ENCODE measurements around the gene FOXA1. TPM values are rescaled to one million over a fixed set of nuclear protein-coding genes. Genes with fewer than 3 reads are reported as not detected.

Gene FOXA1
- total RNA-seq, 4 donors from 2014 or later, result not detected

GRCh38 chr14:37622231-37622923 lies 27.3 kb upstream of the FOXA1 start:
- Histone ChIP-seq H3K27ac (no peak overlapping the region), H3K4me3 (peak overlapping the region in 1 of 4 donors; percentile 33), H3K36me3 (no peaks in the 10 kb centered on the region), H3K4me1 (peaks cover 0 to 9% (median 0%) of the 10 kb centered on the region in 4 donors), H3K27me3 (peaks cover 0 to 29% of the 10 kb centered on the region in 2 donors), H3K9me3 (no peaks in the 10 kb centered on the region)
- no peak for DNase-seq (ENCODE audit: low spot score in 2 of 2)
- no peak for TF ChIP-seq POLR2A (IDR thresholded peaks at IDR 0.05)
- 4 to 5% methylated on average over 25 to 27 of the region's 81 CpGs for WGBS, 2 donors

GRCh38 chr14:37620856-37621255 lies 25.8 kb upstream of the FOXA1 start:
- TF ChIP-seq EP300 (IDR thresholded peaks at IDR 0.05) (no peak), POLR2A (IDR thresholded peaks at IDR 0.05) (no peak)
- TF ChIP-seq, protein P1, sequence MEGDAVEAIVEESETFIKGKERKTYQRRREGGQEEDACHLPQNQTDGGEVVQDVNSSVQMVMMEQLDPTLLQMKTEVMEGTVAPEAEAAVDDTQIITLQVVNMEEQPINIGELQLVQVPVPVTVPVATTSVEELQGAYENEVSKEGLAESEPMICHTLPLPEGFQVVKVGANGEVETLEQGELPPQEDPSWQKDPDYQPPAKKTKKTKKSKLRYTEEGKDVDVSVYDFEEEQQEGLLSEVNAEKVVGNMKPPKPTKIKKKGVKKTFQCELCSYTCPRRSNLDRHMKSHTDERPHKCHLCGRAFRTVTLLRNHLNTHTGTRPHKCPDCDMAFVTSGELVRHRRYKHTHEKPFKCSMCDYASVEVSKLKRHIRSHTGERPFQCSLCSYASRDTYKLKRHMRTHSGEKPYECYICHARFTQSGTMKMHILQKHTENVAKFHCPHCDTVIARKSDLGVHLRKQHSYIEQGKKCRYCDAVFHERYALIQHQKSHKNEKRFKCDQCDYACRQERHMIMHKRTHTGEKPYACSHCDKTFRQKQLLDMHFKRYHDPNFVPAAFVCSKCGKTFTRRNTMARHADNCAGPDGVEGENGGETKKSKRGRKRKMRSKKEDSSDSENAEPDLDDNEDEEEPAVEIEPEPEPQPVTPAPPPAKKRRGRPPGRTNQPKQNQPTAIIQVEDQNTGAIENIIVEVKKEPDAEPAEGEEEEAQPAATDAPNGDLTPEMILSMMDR (IDR thresholded peaks at IDR 0.05), result no peak
- Histone ChIP-seq H3K9me3 (peaks cover 0 to 12% (median 3%) of the 10 kb centered on the region in 4 donors), H3K36me3 (no peaks in the 10 kb centered on the region), H3K27me3 (peaks cover 0 to 29% of the 10 kb centered on the region in 2 donors), H3K4me3 (no peak overlapping the region), H3K4me1 (peaks cover 0 to 9% (median 0%) of the 10 kb centered on the region in 4 donors), H3K27ac (no peak overlapping the region)
- no peak for DNase-seq (ENCODE audit: low spot score in 2 of 2)

- Histone ChIP-seq H3K27me3 (peaks cover 0 to 28% of the 10 kb centered on the region in 2 donors), H3K4me1 (peaks cover 0 to 9% (median 0%) of the 10 kb centered on the region in 4 donors), H3K4me3 (no peak overlapping the region), H3K27ac (no peak overlapping the region), H3K9me3 (peaks cover 0 to 33% (median 9%) of the 10 kb centered on the region in 4 donors), H3K36me3 (no peaks in the 10 kb centered on the region)
- DNase-seq (ENCODE audit: low spot score in 2 of 2), result no peak
- no peak for TF ChIP-seq EP300 (IDR thresholded peaks at IDR 0.05)
- TF ChIP-seq POLR2A (IDR thresholded peaks at IDR 0.05), result no peak
- TF ChIP-seq, protein P1 (IDR thresholded peaks at IDR 0.05), result no peak
- 24 to 43% methylated on average over 1 of the region's 1 CpG for WGBS, 2 donors
Observed at GRCh38 chr14:37618498-37619028, 23.5 kb upstream of the FOXA1 start.

DNA sequence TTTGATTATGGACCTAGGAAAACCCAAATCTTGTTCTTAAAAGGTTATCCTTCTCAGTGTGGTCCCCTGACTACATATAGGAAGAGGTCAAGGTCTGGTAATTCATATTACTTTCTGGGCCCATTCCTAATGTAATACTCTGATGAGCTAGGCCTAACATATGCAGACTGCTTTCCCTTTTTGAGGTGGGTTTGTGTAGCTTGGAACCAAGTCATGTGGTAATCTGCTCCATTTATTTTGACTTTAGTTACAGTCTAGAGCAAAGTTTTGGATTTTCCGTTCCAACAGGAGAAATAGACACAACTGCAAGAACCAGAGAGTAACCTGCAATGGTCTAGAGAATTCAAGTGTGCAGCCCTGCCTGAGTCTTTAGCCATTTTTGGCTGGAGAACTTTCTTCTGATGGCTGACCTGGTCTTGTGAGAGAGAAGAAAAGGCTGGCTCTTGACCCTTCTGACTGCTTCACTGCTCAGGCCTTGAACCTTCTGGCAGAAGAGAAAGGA lies 22.9 kb upstream of the FOXA1 start:
- no peak for DNase-seq (ENCODE audit: low spot score in 2 of 2)
- peaks cover 0 to 23% of the 10 kb centered on the region in 2 donors for H3K27me3 ChIP-seq
- no peaks in the 10 kb centered on the region for H3K36me3 ChIP-seq
- TF ChIP-seq EP300 (IDR thresholded peaks at IDR 0.05), result no peak
- no peak for TF ChIP-seq POLR2A (IDR thresholded peaks at IDR 0.05)
- TF ChIP-seq, protein P1 (IDR thresholded peaks at IDR 0.05), result no peak
- H3K4me1 ChIP-seq, result peaks cover 0 to 9% (median 0%) of the 10 kb centered on the region in 4 donors
- peaks cover 0 to 39% (median 9%) of the 10 kb centered on the region in 4 donors for H3K9me3 ChIP-seq
- no peak overlapping the region for H3K4me3 ChIP-seq
- WGBS, 2 donors, result 96% methylated on average over 1 of the region's 1 CpG
- H3K27ac ChIP-seq, result no peak overlapping the region

DNA sequence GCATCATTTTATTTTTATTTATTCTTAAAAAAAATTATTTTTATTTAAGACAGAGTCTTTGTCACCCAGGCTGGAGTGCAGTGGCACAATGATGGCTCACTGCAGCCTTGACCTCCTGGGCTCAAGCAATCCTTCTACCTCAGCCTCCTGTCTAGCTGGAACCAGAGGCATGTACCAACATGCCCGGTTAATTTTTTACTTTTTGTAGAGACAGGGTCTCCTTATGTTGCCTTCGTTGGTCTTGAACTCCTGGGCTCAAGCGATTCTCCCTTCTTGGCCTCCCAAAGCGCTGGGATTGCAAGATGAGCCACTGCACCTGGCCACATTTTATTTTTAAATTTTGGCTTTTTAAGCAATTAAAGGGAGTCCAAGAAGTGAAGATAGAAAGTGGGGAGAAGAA lies 21.8 kb upstream of the FOXA1 start:
- no peak overlapping the region for H3K27ac ChIP-seq
- H3K36me3 ChIP-seq, result no peaks in the 10 kb centered on the region
- peaks cover 0 to 17% of the 10 kb centered on the region in 2 donors for H3K27me3 ChIP-seq
- peaks cover 0 to 45% (median 10%) of the 10 kb centered on the region in 4 donors for H3K9me3 ChIP-seq
- H3K4me3 ChIP-seq, result no peak overlapping the region
- H3K4me1 ChIP-seq, result peaks cover 0 to under 1% (median 0%) of the 10 kb centered on the region in 4 donors
- WGBS, 2 donors, result 90 to 96% methylated on average over 4 of the region's 4 CpGs
- DNase-seq (ENCODE audit: low spot score in 2 of 2), result no peak
- no peak for TF ChIP-seq EP300 (IDR thresholded peaks at IDR 0.05)
